Neural cell (in vitro differentiated cells): ENCODE results near the gene ACTN2. TPM values are rescaled to one million over a fixed set of nuclear protein-coding genes. Genes with fewer than 3 reads are reported as not detected.

Experiments
- H2AFZ ChIP-seq: fragments of 200-600, 300-800 bp; sonication (generic), shearing (Covaris generic); 2 replicates; pipeline ENCODE4 v1.6.0; 2014; ENCODE audit warnings: low read depth, mild to moderate bottlenecking, antibody characterized with exemption, low read length, moderate library complexity
- H3F3A ChIP-seq: fragments of 200-600 bp; shearing (Covaris generic); 2 replicates; pipeline ENCODE4 v1.6.1; 2016; ENCODE audit warnings: mild to moderate bottlenecking, moderate library complexity, mixed read lengths, antibody characterized with exemption, low read length; ENCODE audit not compliant: insufficient read depth, poor library complexity, severe bottlenecking
- H3K27ac ChIP-seq: fragments of 200-600, 300-800 bp; sonication (generic), shearing (Covaris generic); 2 replicates; pipeline ENCODE4 v1.5.1; 2014; ENCODE audit warnings: mild to moderate bottlenecking, low read length, moderate library complexity
- H3K27me3 ChIP-seq: fragments of 300-800, 200-600 bp; sonication (generic), shearing (Covaris generic); 2 replicates; pipeline ENCODE4 v1.6.0; 2014; ENCODE audit warnings: mild to moderate bottlenecking, low read depth, low read length, moderate library complexity; ENCODE audit not compliant: insufficient read depth
- H3K36me3 ChIP-seq: fragments of 300-800, 200-600 bp; sonication (generic), shearing (Covaris generic); 2 replicates; pipeline ENCODE4 v1.5.1; 2014; ENCODE audit warnings: mild to moderate bottlenecking, antibody characterized with exemption, low read length, moderate library complexity; ENCODE audit not compliant: insufficient read depth
- H3K4me2 ChIP-seq: fragments of 300-800, 200-600 bp; sonication (generic), shearing (Covaris generic); 2 replicates; pipeline ENCODE4 v1.6.0; 2014; ENCODE audit warnings: mild to moderate bottlenecking, low read length
- H3K4me3 ChIP-seq: fragments of 300-800, 200-600 bp; sonication (generic), shearing (Covaris generic); 2 replicates; pipeline ENCODE4 v1.5.1; 2014; ENCODE audit warnings: mild to moderate bottlenecking, low read length, moderate library complexity
- H3K79me2 ChIP-seq: fragments of 200-600 bp; shearing (Covaris generic); replicated peaks from 2 replicates; pipeline ENCODE4 v1.6.0; 2014; ENCODE audit warnings: mild to moderate bottlenecking, low read length, moderate library complexity; ENCODE audit not compliant: insufficient read depth
- H3K9ac ChIP-seq: fragments of 300-800, 200-600 bp; sonication (generic), shearing (Covaris generic); 2 replicates; pipeline ENCODE4 v1.6.1; 2016; ENCODE audit warnings: mild to moderate bottlenecking, low read length, mixed read lengths
- H3K9me2 ChIP-seq: fragments of 200-600 bp; shearing (Covaris generic); 2 replicates; pipeline ENCODE4 v1.6.1; 2016; ENCODE audit warnings: mild to moderate bottlenecking, low read length, mixed read lengths; ENCODE audit not compliant: insufficient read depth
- H3K9me3 ChIP-seq: fragments of 200-600, 300-800 bp; sonication (generic), shearing (Covaris generic); 2 replicates; pipeline ENCODE4 v1.6.1; 2016; ENCODE audit warnings: mild to moderate bottlenecking, mixed run types, low read length, moderate library complexity, mixed read lengths
- H4K20me1 ChIP-seq: fragments of 200-600 bp; shearing (Covaris generic); 2 replicates; pipeline ENCODE4 v1.6.1; 2016; ENCODE audit warnings: mild to moderate bottlenecking, mixed run types; ENCODE audit not compliant: insufficient read depth
- CTCF ChIP-seq: fragments of 450-650 bp; IDR thresholded peaks from 2 replicates; pipeline ENCODE4 v1.5.1; 2014; ENCODE audit warnings: antibody characterized with exemption, mild to moderate bottlenecking, moderate library complexity; ENCODE audit not compliant: poor library complexity, severe bottlenecking
- EP300 ChIP-seq: fragments of 450-650 bp; conservative IDR thresholded peaks from 2 replicates; pipeline ENCODE4 v1.6.1; 2014; ENCODE audit warnings: antibody characterized with exemption, mild to moderate bottlenecking, moderate library complexity; ENCODE audit not compliant: poor library complexity, severe bottlenecking
- EZH2 ChIP-seq: fragments of 200-600, 300-800 bp; shearing (Covaris generic), sonication (generic); IDR thresholded peaks from 2 replicates; pipeline ENCODE4 v1.6.1; 2014; ENCODE audit warnings: antibody characterized with exemption, low read length, borderline replicate concordance, mild to moderate bottlenecking; ENCODE audit not compliant: insufficient read depth, poor library complexity, severe bottlenecking
- MXI1 ChIP-seq: fragments of 450-650 bp; conservative IDR thresholded peaks from 2 replicates; pipeline ENCODE4 v1.6.1; 2014; ENCODE audit warnings: antibody characterized with exemption, mild to moderate bottlenecking; ENCODE audit not compliant: poor library complexity, severe bottlenecking
- POLR2AphosphoS5 ChIP-seq: IDR thresholded peaks from 2 replicates; pipeline ENCODE4 v1.6.1; 2012
- RAD21 ChIP-seq: fragments of 450-650 bp; conservative IDR thresholded peaks from 2 replicates; pipeline ENCODE4 v1.6.1; 2014; ENCODE audit warnings: antibody characterized with exemption, mild to moderate bottlenecking, moderate library complexity
- REST ChIP-seq: IDR thresholded peaks from 2 replicates; pipeline ENCODE4 v1.6.1; 2012; ENCODE audit warnings: borderline replicate concordance
- SMC3 ChIP-seq: fragments of 450-650 bp; conservative IDR thresholded peaks from 2 replicates; pipeline ENCODE4 v1.6.1; 2014; ENCODE audit warnings: antibody characterized with exemption, mild to moderate bottlenecking, moderate library complexity; ENCODE audit not compliant: poor library complexity
- TAF1 ChIP-seq: IDR thresholded peaks from 2 replicates; pipeline ENCODE4 v1.6.1; 2012; ENCODE audit warnings: low read depth
- polyA plus RNA-seq: library from polyadenylated mRNA; depleted of rRNA; stranded (reverse); fragments of >200 nt; gene quantifications from 2 replicates; pipeline ENCODE4 v1.2.3, GENCODE V29; 2014

Gene ACTN2
- polyA plus RNA-seq, 1 donor from 2014 or later, result 6.1 TPM

GRCh38 chr1:236799001-236799400, 112.7 kb downstream of the ACTN2 start:
- Histone ChIP-seq H3K9me3 (no peaks in the 10 kb centered on the region), H3F3A (no peaks in the 10 kb centered on the region), H3K27me3 (peaks cover 4% of the 10 kb centered on the region), H3K9me2 (no peaks in the 10 kb centered on the region), H3K36me3 (no peaks in the 10 kb centered on the region), H3K9ac (no peak overlapping the region), H3K4me3 (no peak overlapping the region), H3K27ac (no peak overlapping the region), H3K4me2 (no peak overlapping the region), H2AFZ (no peak overlapping the region), H3K79me2 (no peaks in the 10 kb centered on the region), H4K20me1 (no peaks in the 10 kb centered on the region)
- TF ChIP-seq CTCF, result no peak
- TF ChIP-seq MXI1, result no peak
- no peak for TF ChIP-seq RAD21
- no peak for TF ChIP-seq EP300
- TF ChIP-seq REST, result no peak
- no peak for TF ChIP-seq POLR2AphosphoS5
- TF ChIP-seq SMC3, result no peak
- no peak for TF ChIP-seq EZH2
- TF ChIP-seq TAF1, result no peak

GRCh38 chr1:236800002-236800620, 113.8 kb downstream of the ACTN2 start:
- Histone ChIP-seq H2AFZ (no peak overlapping the region), H4K20me1 (no peaks in the 10 kb centered on the region), H3K27me3 (peaks cover 4% of the 10 kb centered on the region), H3K9ac (no peak overlapping the region), H3K79me2 (no peaks in the 10 kb centered on the region), H3F3A (no peaks in the 10 kb centered on the region), H3K36me3 (no peaks in the 10 kb centered on the region), H3K27ac (no peak overlapping the region), H3K9me2 (no peaks in the 10 kb centered on the region), H3K4me2 (no peak overlapping the region), H3K4me3 (no peak overlapping the region), H3K9me3 (no peaks in the 10 kb centered on the region)
- TF ChIP-seq EP300 (no peak), EZH2 (no peak), POLR2AphosphoS5 (no peak), RAD21 (no peak), CTCF (no peak), SMC3 (no peak), REST (no peak), MXI1 (no peak)
